Measurements from ENCODE around the gene ALAD.
"Not testable (repeated sequence)": the region's sequence is repeated elsewhere in the genome, so short reads cannot be mapped to it uniquely, and the experiment has no call there.

ALAD gene

GRCh38 chr9:113401027-113401792 is at the start of gene ALAD:
Gene ALAD (minus strand): TSS chr9:113401284. CDS start chr9:113393559, 7,725 bp downstream.
- in situ Hi-C loops (cut with HindIII; ENCODE audit: low pct_unique_long_range_greater_than_20kb, low sequenced_read_pairs): no loop called here
- TF ChIP-seq JUND (IDR thresholded peaks at IDR 0.05; ENCODE audit: low read depth): no peak
- peak; percentile 94 to 100 for DNase-seq (ENCODE audit: low read depth in 1 of 2, low spot score in 1 of 2)

- in situ Hi-C loops (cut with HindIII; ENCODE audit: low pct_unique_long_range_greater_than_20kb, low sequenced_read_pairs): no loop called here
- DNase-seq (ENCODE audit: low read depth in 1 of 2, low spot score in 1 of 2): no peak
- TF ChIP-seq JUND (IDR thresholded peaks at IDR 0.05; ENCODE audit: low read depth): no peak
Observed at GRCh38 chr9:113449376-113449775, 48.3 kb upstream of the ALAD start.

GRCh38 chr9:113446323-113446740 is 45.2 kb upstream of the ALAD start:
- in situ Hi-C loops (cut with HindIII; ENCODE audit: low pct_unique_long_range_greater_than_20kb, low sequenced_read_pairs): no loop called here
- no peak for TF ChIP-seq JUND (IDR thresholded peaks at IDR 0.05; ENCODE audit: low read depth)
- DNase-seq (ENCODE audit: low read depth in 1 of 2, low spot score in 1 of 2): peak; percentile 75 to 77

- TF ChIP-seq JUND (IDR thresholded peaks at IDR 0.05; ENCODE audit: low read depth): no peak
- in situ Hi-C loops (cut with HindIII; ENCODE audit: low pct_unique_long_range_greater_than_20kb, low sequenced_read_pairs): no loop called here
- DNase-seq (ENCODE audit: low read depth in 1 of 2, low spot score in 1 of 2): no peak
Observed at GRCh38 chr9:113444736-113445135, 43.7 kb upstream of the ALAD start.

- in situ Hi-C loops (cut with HindIII; ENCODE audit: low pct_unique_long_range_greater_than_20kb, low sequenced_read_pairs); DNase-seq (ENCODE audit: low read depth in 1 of 2, low spot score in 1 of 2): not testable (repeated sequence)
Observed at GRCh38 chr9:113437716-113438115, 36.6 kb upstream of the ALAD start.

DNA sequence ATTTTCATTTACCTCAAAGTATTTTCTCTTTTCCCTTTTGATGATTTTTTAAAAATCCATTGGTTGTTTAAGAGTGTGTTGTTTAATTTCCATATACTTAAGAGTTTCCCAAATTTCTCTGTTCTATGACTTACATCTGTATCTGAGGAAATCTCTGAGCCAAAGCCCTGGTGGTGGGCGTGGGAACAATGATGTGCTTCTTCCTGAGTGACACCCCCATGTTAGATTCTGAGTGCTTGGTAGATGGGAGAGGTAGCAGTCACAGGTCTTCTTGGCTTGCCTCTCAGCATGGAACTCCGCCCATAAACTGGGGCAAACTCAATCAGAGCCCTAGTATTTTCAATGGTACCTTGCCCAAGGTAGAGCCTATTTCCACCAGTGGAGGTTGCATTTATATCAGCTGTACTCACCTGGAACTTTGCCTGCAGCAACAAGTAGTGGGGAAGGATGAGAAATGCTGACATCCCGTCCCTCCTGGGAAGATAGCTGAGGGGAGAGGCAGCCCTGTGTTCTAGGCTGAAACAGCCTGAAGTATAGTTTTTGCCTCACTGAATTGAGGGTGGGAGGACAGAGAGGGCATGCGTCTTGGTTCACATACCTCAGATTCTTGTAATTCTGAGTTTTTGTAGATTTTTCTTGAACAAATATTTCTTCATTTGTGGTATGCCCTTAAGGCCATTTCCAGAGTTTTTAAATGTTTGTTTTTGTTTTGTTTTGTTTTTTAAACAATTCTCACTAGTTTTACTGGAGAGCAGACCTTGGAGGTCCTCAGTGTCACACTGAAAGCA is 35.8 kb upstream of the ALAD start:
- no peak for TF ChIP-seq JUND (IDR thresholded peaks at IDR 0.05; ENCODE audit: low read depth)
- DNase-seq (ENCODE audit: low read depth in 1 of 2, low spot score in 1 of 2): peak in 1 of 2 experiments; percentile 62
- in situ Hi-C loops (cut with HindIII; ENCODE audit: low pct_unique_long_range_greater_than_20kb, low sequenced_read_pairs): no loop called here

DNA sequence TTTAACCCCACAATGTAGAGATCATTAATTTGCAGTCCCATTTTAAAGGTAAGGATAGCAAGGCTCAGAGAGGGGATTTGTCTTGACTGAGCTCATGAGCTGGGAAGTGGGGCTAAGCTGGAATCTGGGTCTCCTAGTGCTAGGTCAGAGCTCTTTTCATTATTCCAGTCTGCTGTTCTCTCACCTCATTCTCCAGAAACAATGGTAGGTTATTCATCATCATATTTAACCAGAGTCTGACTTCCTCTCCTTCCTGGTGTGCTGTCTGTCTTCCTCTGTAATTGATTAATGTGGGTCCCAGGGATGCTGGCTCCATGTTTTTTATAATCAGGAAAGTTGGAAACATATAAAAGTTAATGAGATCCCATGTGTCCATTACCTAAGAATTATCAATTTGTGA is 30.1 kb upstream of the ALAD start:
- no peak for DNase-seq (ENCODE audit: low read depth in 1 of 2, low spot score in 1 of 2)
- TF ChIP-seq JUND (IDR thresholded peaks at IDR 0.05; ENCODE audit: low read depth): no peak
- in situ Hi-C loops (cut with HindIII; ENCODE audit: low pct_unique_long_range_greater_than_20kb, low sequenced_read_pairs): no loop called here

GRCh38 chr9:113428062-113428615 is 27.1 kb upstream of the ALAD start:
- no peak for DNase-seq (ENCODE audit: low read depth in 1 of 2, low spot score in 1 of 2)
- in situ Hi-C loops (cut with HindIII; ENCODE audit: low pct_unique_long_range_greater_than_20kb, low sequenced_read_pairs): no loop called here

GRCh38 chr9:113427629-113428028 is 26.5 kb upstream of the ALAD start:
- in situ Hi-C loops (cut with HindIII; ENCODE audit: low pct_unique_long_range_greater_than_20kb, low sequenced_read_pairs): no loop called here
- no peak for TF ChIP-seq JUND (IDR thresholded peaks at IDR 0.05; ENCODE audit: low read depth)
- DNase-seq (ENCODE audit: low read depth in 1 of 2, low spot score in 1 of 2): no peak

More at GRCh38 chr9:113428062-113428615, 27.1 kb upstream of the ALAD start:
- no peak for TF ChIP-seq JUND (IDR thresholded peaks at IDR 0.05; ENCODE audit: low read depth)

DNA sequence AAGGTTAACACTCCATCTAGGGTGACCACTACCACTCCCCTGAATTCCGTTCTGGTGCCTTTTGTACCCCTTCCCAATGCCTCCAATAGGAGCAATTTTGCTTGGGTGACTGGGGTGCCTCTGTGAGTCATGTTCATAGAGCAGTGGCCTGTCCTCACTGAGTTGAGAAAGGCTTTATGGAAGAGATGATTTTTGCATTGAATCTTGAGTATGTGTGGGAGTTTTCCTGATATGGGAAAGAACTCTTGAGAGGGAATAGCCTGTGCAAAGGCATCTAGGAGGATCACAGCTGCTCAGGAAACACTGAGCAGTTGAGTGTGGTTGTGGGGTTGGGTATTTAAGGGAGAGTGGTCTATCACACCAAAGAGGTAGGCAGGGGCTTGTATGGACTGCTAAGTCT is 25.6 kb upstream of the ALAD start:
- TF ChIP-seq JUND (IDR thresholded peaks at IDR 0.05; ENCODE audit: low read depth): no peak

DNA sequence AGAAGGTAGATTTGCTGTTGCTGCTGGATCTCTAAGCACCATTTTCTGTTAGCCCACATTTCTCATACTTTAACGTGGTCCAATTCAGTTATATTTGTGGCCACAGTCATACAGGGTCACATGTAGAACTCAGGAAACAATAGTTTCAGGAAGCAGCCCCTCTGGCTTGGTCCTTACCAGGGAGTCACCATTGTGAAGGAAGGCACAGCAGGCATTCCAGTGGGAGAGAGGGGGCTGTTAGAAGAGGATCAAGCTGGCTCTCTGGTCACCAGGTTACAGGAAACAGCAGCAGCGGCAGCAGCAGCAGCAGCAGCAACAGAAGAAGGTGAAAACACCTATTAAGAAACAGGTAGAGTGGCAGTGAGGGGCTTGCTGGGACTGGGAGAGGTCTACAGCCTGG is 24.0 kb upstream of the ALAD start:
- no peak for DNase-seq (ENCODE audit: low read depth in 1 of 2, low spot score in 1 of 2)
- TF ChIP-seq JUND (IDR thresholded peaks at IDR 0.05; ENCODE audit: low read depth): no peak
- in situ Hi-C loops (cut with HindIII; ENCODE audit: low pct_unique_long_range_greater_than_20kb, low sequenced_read_pairs): no loop called here

More for the DNA sequence above, 25.6 kb upstream of the ALAD start:
- no peak for DNase-seq (ENCODE audit: low read depth in 1 of 2, low spot score in 1 of 2)
- in situ Hi-C loops (cut with HindIII; ENCODE audit: low pct_unique_long_range_greater_than_20kb, low sequenced_read_pairs): no loop called here

- no peak for DNase-seq (ENCODE audit: low read depth in 1 of 2, low spot score in 1 of 2)
- in situ Hi-C loops (cut with HindIII; ENCODE audit: low pct_unique_long_range_greater_than_20kb, low sequenced_read_pairs): no loop called here
- TF ChIP-seq JUND (IDR thresholded peaks at IDR 0.05; ENCODE audit: low read depth): no peak
Observed at GRCh38 chr9:113421726-113422125, 20.6 kb upstream of the ALAD start.

DNA sequence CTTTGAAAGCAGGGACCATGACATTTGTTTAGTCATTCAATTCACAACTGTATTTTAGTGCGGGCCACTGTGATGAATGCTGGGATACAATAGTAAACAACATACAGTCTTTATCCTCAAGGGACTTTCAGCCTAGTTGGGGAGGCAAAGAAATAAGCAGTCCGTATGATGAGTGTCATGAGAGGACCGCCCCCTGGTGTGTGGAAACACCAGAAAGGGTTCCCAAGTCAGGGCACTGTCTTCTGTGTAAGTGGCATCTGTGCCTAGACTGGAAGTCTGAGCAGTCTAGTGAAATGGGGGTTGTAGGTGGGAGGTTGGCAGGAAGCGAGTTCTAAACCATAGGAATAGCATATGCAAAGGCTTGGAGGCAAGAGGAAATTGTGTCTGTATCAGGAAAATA is 16.3 kb upstream of the ALAD start:
- TF ChIP-seq JUND (IDR thresholded peaks at IDR 0.05; ENCODE audit: low read depth): no peak
- DNase-seq (ENCODE audit: low read depth in 1 of 2, low spot score in 1 of 2): no peak
- in situ Hi-C loops (cut with HindIII; ENCODE audit: low pct_unique_long_range_greater_than_20kb, low sequenced_read_pairs): no loop called here

Measured in T47D (cell line).